PC-9 (cell line): ENCODE measurements around the gene MICOS13. TPM values are rescaled to one million over a fixed set of nuclear protein-coding genes. Genes with fewer than 3 reads are reported as not detected.

ENCODE experiments used
- BruUV-seq: library from RNA; stranded (reverse); fragments of 400-500 nt; replicated peaks from 2 replicates; lab custom pipeline; 2021; lab: Mats Ljungman, UMichigan
- CTCF ChIA-PET: fragments of 300-600 bp; sonication (Branson Sonifier 250); formaldehyde crosslinking; loops from one replicate; lab custom pipeline; 2022; ENCODE audit warnings: antibody characterized with exemption; lab: Charles Lee
- POLR2A ChIA-PET: fragments of 300-600 bp; sonication (Branson Sonifier 250); formaldehyde crosslinking; loops from one replicate; lab custom pipeline; 2022; ENCODE audit warnings: antibody characterized with exemption; ENCODE audit not compliant: unreplicated experiment; lab: Charles Lee
- DNase-seq, 2 experiments: peaks; one replicate each; pipeline versions ENCODE4 v3.0.0 to v3.0.0-alpha.2; 2015 to 2022; ENCODE audit warnings: mixed read lengths in 1 of 2
- H2AFZ ChIP-seq: fragments of 200-600 bp; sonication (generic); 2 replicates; pipeline ENCODE4 v1.8.1; 2017; ENCODE audit warnings: antibody characterized with exemption
- H3F3A ChIP-seq: fragments of 200-600 bp; sonication (generic); 2 replicates; pipeline ENCODE4 v1.8.1; 2017; ENCODE audit warnings: antibody characterized with exemption, mild to moderate bottlenecking, low read depth; ENCODE audit not compliant: insufficient read depth
- H3K27ac ChIP-seq: fragments of 200-600 bp; sonication (generic); 2 replicates; pipeline ENCODE4 v1.6.1; 2016; ENCODE audit warnings: mixed run types
- H3K27me3 ChIP-seq: fragments of 200-600 bp; sonication (generic); 2 replicates; pipeline ENCODE4 v1.6.1; 2016; ENCODE audit warnings: low read depth, mixed run types; ENCODE audit not compliant: insufficient read depth
- H3K36me3 ChIP-seq: fragments of 200-600 bp; sonication (generic); 2 replicates; pipeline ENCODE4 v1.6.1; 2016; ENCODE audit warnings: low read depth, mixed run types
- H3K4me1 ChIP-seq: fragments of 200-600 bp; sonication (generic); replicated peaks from 2 replicates; pipeline ENCODE4 v1.6.1; 2016; ENCODE audit warnings: mixed run types; ENCODE audit not compliant: insufficient read depth
- H3K4me2 ChIP-seq: fragments of 200-600 bp; sonication (generic); 2 replicates; pipeline ENCODE4 v1.6.1; 2017; ENCODE audit warnings: mixed run types
- H3K4me3 ChIP-seq: fragments of 200-600 bp; sonication (generic); 2 replicates; pipeline ENCODE4 v1.6.1; 2016; ENCODE audit warnings: mixed run types
- H3K79me2 ChIP-seq: fragments of 200-600 bp; sonication (generic); 2 replicates; pipeline ENCODE4 v1.6.1; 2017; ENCODE audit warnings: low read depth, mixed run types
- H3K9me2 ChIP-seq: fragments of 200-600 bp; sonication (generic); 2 replicates; pipeline ENCODE4 v1.8.1; 2017; ENCODE audit warnings: mild to moderate bottlenecking; ENCODE audit not compliant: insufficient read depth
- H3K9me3 ChIP-seq: fragments of 200-600 bp; sonication (generic); 2 replicates; pipeline ENCODE4 v1.8.1; 2016; ENCODE audit warnings: low read depth; ENCODE audit not compliant: insufficient read depth
- H4K20me1 ChIP-seq: fragments of 200-600 bp; sonication (generic); 2 replicates; pipeline ENCODE4 v1.8.1; 2017; ENCODE audit not compliant: insufficient read depth
- CTCF ChIP-seq: fragments of 200-600 bp; sonication (generic); conservative IDR thresholded peaks from 2 replicates; pipeline ENCODE4 v1.6.1; 2017; ENCODE audit warnings: mixed run types, antibody characterized with exemption, mild to moderate bottlenecking, moderate library complexity
- EZH2 ChIP-seq: fragments of 200-600 bp; sonication (generic); IDR thresholded peaks from 2 replicates; pipeline ENCODE4 v1.8.0; 2017; ENCODE audit warnings: antibody characterized with exemption, low read depth
- intact Hi-C: fragments of 100-400 bp; cut with micrococcal nuclease; formaldehyde crosslinking; loops from one replicate; pipeline ENCODE4 v1.10.0; 2022; ENCODE audit not compliant: unreplicated experiment
- total RNA-seq: library from RNA; stranded (reverse); gene quantifications from 2 replicates; pipeline ENCODE4 v1.2.3, GENCODE V29; 2021

Gene MICOS13
- total RNA-seq, 1 experiment from 2014 or later: 34.7 TPM

DNA sequence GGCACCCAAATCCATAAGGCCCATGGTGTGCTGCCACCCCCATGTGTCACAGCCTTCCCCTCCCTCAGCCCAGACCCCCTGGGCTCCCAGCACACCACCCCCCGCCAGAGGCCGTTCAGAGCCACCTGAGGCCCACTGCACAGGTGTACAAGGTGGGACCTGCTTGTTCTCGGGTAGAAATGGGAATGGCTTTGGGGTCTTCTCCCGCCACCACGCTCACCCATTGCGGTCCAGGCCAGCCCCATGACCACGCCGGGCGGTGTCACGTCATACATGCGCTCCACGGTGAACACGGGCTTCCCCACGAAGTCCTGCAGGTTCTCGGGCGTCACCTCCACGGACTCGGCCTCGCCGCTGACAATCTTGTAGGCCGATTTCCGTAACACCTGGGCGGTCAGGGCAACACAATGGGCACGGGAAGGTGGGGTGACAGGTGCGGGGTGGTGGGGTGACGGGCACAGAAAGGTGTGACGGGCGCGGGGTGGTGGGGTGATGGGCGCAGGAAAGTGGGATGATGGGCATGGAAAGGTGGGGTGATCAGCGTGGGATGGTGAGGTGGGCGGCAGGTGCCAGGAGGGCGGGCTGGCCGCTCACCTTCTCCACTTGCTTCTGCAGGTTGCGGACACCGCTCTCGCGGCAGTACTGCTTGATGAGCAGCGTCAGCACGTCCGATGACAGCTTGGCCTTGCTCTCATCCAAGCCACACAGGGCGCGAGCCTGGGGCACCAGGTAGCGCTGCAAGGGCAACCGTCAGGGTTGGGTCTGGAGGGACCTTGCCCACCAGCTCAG is 14.0 kb upstream of the MICOS13 start:
- POLR2A ChIA-PET: no interaction called here

DNA sequence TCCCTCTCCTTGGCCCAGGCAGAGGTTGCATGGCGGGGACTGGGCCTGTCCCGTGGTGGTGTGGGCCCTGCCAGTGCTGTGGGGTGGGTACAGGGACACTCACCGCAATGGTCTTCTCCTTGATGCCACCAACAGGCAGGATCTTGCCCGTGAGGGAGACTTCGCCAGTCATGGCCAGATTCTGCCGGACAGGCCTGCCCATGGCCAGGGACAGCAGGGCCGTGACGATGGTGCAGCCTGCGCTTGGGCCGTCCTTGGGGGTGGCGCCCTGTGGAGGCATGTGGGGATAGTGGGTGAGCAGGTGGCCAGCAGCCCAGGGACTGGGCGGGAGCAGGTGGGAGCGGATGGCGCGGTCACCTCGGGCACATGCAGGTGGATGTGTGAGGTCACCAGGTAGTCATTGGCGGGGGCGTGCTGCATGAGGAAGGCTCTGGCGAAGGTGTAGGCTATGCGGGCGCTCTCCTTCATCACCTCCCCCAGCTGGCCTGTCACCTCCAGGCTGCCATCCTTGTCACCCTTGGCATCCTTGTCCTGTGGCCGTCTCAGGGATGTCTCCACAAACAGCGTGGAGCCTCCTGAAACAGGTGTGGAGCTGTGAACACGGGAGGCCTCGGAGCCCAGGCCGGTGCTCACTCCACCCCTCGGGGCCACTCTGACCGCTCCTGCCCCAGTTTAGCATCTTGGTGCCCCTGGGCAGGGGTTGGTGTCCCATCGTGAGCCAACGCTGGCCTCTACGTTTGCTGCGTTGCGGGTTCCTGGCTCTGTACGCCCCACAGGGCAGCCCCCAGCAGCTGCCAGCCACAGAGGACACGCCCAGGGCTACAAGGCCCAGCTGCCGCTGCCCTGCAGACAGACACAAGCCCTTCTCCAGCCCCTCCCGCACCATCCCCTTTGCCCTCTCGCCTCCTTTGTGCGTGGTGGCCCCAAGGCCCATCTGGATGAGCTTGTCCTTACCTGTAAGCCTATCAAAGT is 13.2 kb upstream of the MICOS13 start:
- no peak for DNase-seq
- ChIA-PET POLR2A (no interaction called here), CTCF (no interaction called here)
- Histone ChIP-seq H2AFZ (no peak overlapping the region), H3K9me2 (no peaks in the 10 kb centered on the region), H3K4me1 (no peaks in the 10 kb centered on the region), H3K4me3 (no peak overlapping the region), H3F3A (peaks cover 34% of the 10 kb centered on the region), H3K4me2 (peak overlapping the region; percentile 71; the same call in 1 of the 2 replicates), H3K36me3 (0 out of 2 replicates have a peak, but pooled peaks cover 9% of the 10 kb centered on the region), H3K27ac (no peak overlapping the region), H4K20me1 (peaks cover 37% of the 10 kb centered on the region), H3K9me3 (no peaks in the 10 kb centered on the region), H3K27me3 (no peaks in the 10 kb centered on the region), H3K79me2 (peaks cover 37% of the 10 kb centered on the region)
- TF ChIP-seq CTCF: no peak
- TF ChIP-seq EZH2: no peak
- intact Hi-C loops: no loop called here
- BruUV-seq: no TSS peak

More for the DNA sequence above, 14.0 kb upstream of the MICOS13 start:
- H3K4me2 ChIP-seq: no peak overlapping the region
- CTCF ChIA-PET: no interaction called here
- H3K4me3 ChIP-seq: no peak overlapping the region
- peaks cover 28% of the 10 kb centered on the region for H3F3A ChIP-seq
- H3K27me3 ChIP-seq: no peaks in the 10 kb centered on the region
- no peak for DNase-seq
- H3K79me2 ChIP-seq: peaks cover 37% of the 10 kb centered on the region
- H3K9me2 ChIP-seq: no peaks in the 10 kb centered on the region
- intact Hi-C loops: no loop called here
- no peak overlapping the region for H3K27ac ChIP-seq
- H4K20me1 ChIP-seq: peaks cover 41% of the 10 kb centered on the region
- no peak overlapping the region for H2AFZ ChIP-seq
- no peaks in the 10 kb centered on the region for H3K9me3 ChIP-seq
- no peak for TF ChIP-seq CTCF
- no peak for TF ChIP-seq EZH2
- H3K4me1 ChIP-seq: no peaks in the 10 kb centered on the region
- BruUV-seq: no TSS peak
- 0 out of 2 replicates have a peak, but pooled peaks cover 9% of the 10 kb centered on the region for H3K36me3 ChIP-seq

DNA sequence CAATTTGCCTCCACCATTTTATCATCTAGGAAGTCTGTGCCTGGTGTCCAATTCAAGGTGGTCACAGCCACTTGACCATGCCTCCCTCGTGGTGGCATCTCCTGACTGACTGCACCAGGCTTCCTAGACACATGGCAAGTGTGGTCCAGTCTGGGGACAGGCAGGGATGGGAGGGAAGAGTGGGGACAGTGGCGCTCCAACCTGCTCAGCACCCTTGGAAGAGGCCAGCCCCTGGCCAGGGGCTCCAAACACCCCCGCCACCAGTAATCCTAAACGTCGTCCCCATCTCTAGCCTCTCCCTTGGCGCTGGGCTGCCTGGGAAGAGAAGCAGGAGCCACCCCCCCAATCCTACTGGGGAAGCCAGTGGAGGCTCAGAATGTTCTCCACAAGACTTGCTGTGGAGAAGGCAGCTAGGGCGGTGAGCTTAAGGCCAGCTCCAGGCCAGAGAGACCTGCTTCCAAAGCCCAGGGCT is 12.4 kb upstream of the MICOS13 start:
- no peak for TF ChIP-seq EZH2
- H3K9me3 ChIP-seq: no peaks in the 10 kb centered on the region
- H4K20me1 ChIP-seq: peaks cover 37% of the 10 kb centered on the region
- no peak for DNase-seq
- 0 out of 2 replicates have a peak, but pooled peaks cover 9% of the 10 kb centered on the region for H3K36me3 ChIP-seq
- H3K4me3 ChIP-seq: peak overlapping the region; percentile 90
- H3F3A ChIP-seq: peaks cover 34% of the 10 kb centered on the region
- intact Hi-C loops: no loop called here
- no peaks in the 10 kb centered on the region for H3K4me1 ChIP-seq
- no peaks in the 10 kb centered on the region for H3K9me2 ChIP-seq
- POLR2A ChIA-PET: no interaction called here
- H3K79me2 ChIP-seq: peaks cover 37% of the 10 kb centered on the region
- CTCF ChIA-PET: no interaction called here
- BruUV-seq: no TSS peak
- H2AFZ ChIP-seq: no peak overlapping the region
- H3K4me2 ChIP-seq: peak overlapping the region; percentile 71
- H3K27me3 ChIP-seq: no peaks in the 10 kb centered on the region
- no peak overlapping the region for H3K27ac ChIP-seq
